Neural cell (in vitro differentiated cells): Measurements from ENCODE around the gene SYNJ2BP.

Source experiments
- CTCF ChIP-seq: fragments of 450-650 bp; IDR thresholded peaks from 2 replicates; pipeline ENCODE4 v1.5.1; 2014; ENCODE audit warnings: antibody characterized with exemption, mild to moderate bottlenecking, moderate library complexity; ENCODE audit not compliant: poor library complexity, severe bottlenecking
- POLR2AphosphoS5 ChIP-seq: IDR thresholded peaks from 2 replicates; pipeline ENCODE4 v1.6.1; 2012
- REST ChIP-seq: IDR thresholded peaks from 2 replicates; pipeline ENCODE4 v1.6.1; 2012; ENCODE audit warnings: borderline replicate concordance
- SMC3 ChIP-seq: fragments of 450-650 bp; conservative IDR thresholded peaks from 2 replicates; pipeline ENCODE4 v1.6.1; 2014; ENCODE audit warnings: antibody characterized with exemption, mild to moderate bottlenecking, moderate library complexity; ENCODE audit not compliant: poor library complexity

- TF ChIP-seq REST (no peak), CTCF (no peak), POLR2AphosphoS5 (no peak), SMC3 (no peak)
Measured at GRCh38 chr14:70394674-70395306, 22.1 kb downstream of the SYNJ2BP start.
